ENCODE data around the gene PHC2.

GRCh38 chr1:33341190-33341589, 89.7 kb downstream of the PHC2 start:
- TF ChIP-seq ZNF2 (tag by site-specific recombination; IDR thresholded peaks at IDR 0.05) (no peak), ZNF426 (tag by site-specific recombination; IDR thresholded peaks at IDR 0.05) (no peak)
- TF ChIP-seq, protein P1, sequence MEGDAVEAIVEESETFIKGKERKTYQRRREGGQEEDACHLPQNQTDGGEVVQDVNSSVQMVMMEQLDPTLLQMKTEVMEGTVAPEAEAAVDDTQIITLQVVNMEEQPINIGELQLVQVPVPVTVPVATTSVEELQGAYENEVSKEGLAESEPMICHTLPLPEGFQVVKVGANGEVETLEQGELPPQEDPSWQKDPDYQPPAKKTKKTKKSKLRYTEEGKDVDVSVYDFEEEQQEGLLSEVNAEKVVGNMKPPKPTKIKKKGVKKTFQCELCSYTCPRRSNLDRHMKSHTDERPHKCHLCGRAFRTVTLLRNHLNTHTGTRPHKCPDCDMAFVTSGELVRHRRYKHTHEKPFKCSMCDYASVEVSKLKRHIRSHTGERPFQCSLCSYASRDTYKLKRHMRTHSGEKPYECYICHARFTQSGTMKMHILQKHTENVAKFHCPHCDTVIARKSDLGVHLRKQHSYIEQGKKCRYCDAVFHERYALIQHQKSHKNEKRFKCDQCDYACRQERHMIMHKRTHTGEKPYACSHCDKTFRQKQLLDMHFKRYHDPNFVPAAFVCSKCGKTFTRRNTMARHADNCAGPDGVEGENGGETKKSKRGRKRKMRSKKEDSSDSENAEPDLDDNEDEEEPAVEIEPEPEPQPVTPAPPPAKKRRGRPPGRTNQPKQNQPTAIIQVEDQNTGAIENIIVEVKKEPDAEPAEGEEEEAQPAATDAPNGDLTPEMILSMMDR (tag by site-specific recombination; IDR thresholded peaks at IDR 0.05) = no peak
